Stomach smooth muscle (tissue), 2 donors: ENCODE measurements around the gene TAX1BP1.

Source experiments
- H3K27ac ChIP-seq: one replicate; pipeline ENCODE4 v1.7.0; 2013; ENCODE audit warnings: mild to moderate bottlenecking, low read length, inconsistent platforms
- H3K27me3 ChIP-seq, 2 donors: one replicate each; pipeline ENCODE4 v1.7.0; 2013; ENCODE audit warnings: low read length in 2 of 2; ENCODE audit not compliant: insufficient read depth in 2 of 2, control insufficient read depth in 1 of 2
- H3K36me3 ChIP-seq, 2 donors: one replicate each; pipeline ENCODE4 v1.7.0; 2013; ENCODE audit warnings: low read length in 2 of 2; ENCODE audit not compliant: control insufficient read depth in 2 of 2, insufficient read depth in 2 of 2
- H3K4me1 ChIP-seq: one replicate; pipeline ENCODE4 v1.7.0; 2013; ENCODE audit warnings: low read length; ENCODE audit not compliant: control insufficient read depth, insufficient read depth
- H3K4me3 ChIP-seq, 2 donors: one replicate each; pipeline ENCODE4 v1.7.0; 2013; ENCODE audit warnings: low read length in 2 of 2
- H3K9ac ChIP-seq, 2 donors: one replicate each; pipeline ENCODE4 v1.7.0; 2013; ENCODE audit warnings: low read length in 2 of 2, mild to moderate bottlenecking in 1 of 2
- H3K9me3 ChIP-seq, 2 donors: one replicate each; pipeline ENCODE4 v1.7.0; 2013; ENCODE audit warnings: low read length in 2 of 2; ENCODE audit not compliant: control insufficient read depth in 2 of 2
- donor health status: healthy.
- donor health status: Pancreatic carcinoma.

TAX1BP1 gene

DNA sequence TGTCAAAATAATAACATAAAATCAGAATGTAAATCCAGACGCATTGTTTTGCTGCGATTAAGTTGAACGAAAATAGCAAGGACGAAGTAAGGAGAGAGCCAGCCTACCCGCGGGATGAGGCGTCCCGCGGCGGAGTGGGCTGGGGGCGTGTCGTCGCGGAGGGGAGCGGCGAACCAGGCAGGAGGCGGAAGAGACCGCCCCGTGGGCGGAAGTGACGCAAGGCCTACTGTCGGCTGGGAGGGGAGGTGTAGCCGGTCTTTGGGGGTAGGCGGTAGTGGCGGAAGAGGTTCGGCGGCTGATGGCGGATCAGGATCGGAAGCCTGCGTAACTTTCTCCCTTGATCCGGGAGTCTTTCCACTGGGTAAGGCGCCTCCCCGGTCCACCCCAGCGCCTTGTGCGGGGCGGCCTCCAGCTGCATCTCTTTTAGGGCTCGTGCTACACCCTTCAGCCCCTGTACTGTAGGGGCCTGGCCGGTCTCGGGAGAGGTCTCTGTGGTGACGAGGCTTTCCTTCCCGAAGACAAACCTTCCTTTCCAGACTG, at the start of gene TAX1BP1:
Gene TAX1BP1 (plus strand): TSS at position 254 of the 540 bp plus-strand sequence. CDS start 8,363 bp downstream, outside the sequence.
- peak within 1 kb of the TSS; percentile 97 to 98 for H3K9ac ChIP-seq
- no peaks in the 10 kb centered on the region for H3K9me3 ChIP-seq
- H3K27ac ChIP-seq, result peak within 1 kb of the TSS; percentile 99
- no peaks in the 10 kb centered on the region for H3K4me1 ChIP-seq
- peak within 1 kb of the TSS; percentile 98 to 99 for H3K4me3 ChIP-seq
- H3K36me3 ChIP-seq, result no peaks in the 10 kb centered on the region
- no peaks in the 10 kb centered on the region for H3K27me3 ChIP-seq

GRCh38 chr7:27690649-27691048, 49.3 kb upstream of the TAX1BP1 start:
- Histone ChIP-seq H3K4me3 (no peak overlapping the region), H3K9me3 (no peaks in the 10 kb centered on the region), H3K4me1 (no peaks in the 10 kb centered on the region), H3K36me3 (no peaks in the 10 kb centered on the region), H3K27me3 (no peaks in the 10 kb centered on the region), H3K27ac (no peak overlapping the region), H3K9ac (no peak overlapping the region)

- Histone ChIP-seq H3K9ac (no peak overlapping the region), H3K27ac (no peak overlapping the region), H3K4me1 (no peaks in the 10 kb centered on the region), H3K36me3 (no peaks in the 10 kb centered on the region), H3K27me3 (no peaks in the 10 kb centered on the region), H3K4me3 (no peak overlapping the region), H3K9me3 (no peaks in the 10 kb centered on the region)
Measured at GRCh38 chr7:27693794-27694193, 46.2 kb upstream of the TAX1BP1 start.

DNA sequence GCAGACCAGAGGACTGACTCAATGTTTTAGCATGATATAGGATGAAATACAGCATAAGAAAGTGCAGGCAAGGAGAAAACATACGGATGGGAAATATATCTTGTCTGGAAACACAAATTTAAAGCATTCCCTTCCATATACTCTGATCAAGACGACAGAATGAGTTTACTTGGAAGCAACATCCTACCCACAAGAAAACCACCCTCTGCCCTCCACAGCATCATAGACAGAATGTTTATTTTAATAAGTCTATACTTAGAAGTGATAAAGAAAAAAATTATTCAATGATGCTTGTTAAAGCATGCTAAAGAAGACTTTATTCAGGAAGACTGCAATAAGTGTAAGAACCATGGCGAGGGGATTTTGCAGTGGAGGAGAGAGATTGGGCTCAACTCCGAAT, 44.9 kb upstream of the TAX1BP1 start:
- no peak overlapping the region for H3K27ac ChIP-seq
- H3K4me1 ChIP-seq, result no peaks in the 10 kb centered on the region
- H3K36me3 ChIP-seq, result no peaks in the 10 kb centered on the region
- H3K4me3 ChIP-seq, result no peak overlapping the region
- H3K27me3 ChIP-seq, result no peaks in the 10 kb centered on the region
- no peaks in the 10 kb centered on the region for H3K9me3 ChIP-seq
- H3K9ac ChIP-seq, result no peak overlapping the region

DNA sequence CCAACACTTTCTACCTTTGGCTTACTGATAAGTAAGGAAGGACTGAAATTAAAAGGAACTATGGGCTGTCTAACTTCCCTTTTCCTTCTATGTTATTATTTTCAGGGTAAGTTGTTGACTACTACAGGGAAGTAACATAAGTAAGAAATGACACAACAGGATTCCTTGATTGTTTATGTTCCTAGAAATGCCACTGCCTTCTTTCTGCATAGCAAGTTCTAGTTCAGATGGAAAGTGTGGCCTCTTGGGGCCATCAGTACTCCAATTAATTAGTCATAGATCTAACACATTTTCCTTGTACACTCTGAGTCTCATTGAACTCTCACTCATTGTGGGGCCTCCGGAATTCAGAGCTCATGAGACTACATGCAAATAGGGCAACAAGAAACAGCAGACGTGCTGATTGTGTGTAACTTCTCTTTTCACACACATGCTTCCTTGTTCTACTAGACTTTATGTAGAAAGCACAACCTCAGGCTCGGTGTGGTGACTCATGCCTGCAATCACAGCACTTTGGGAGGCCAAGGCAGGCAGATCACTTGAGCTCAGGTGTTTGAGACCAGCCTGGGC, 42.0 kb upstream of the TAX1BP1 start:
- no peak overlapping the region for H3K27ac ChIP-seq

GRCh38 chr7:27699751-27700150, 40.2 kb upstream of the TAX1BP1 start:
- Histone ChIP-seq H3K9me3 (no peaks in the 10 kb centered on the region), H3K27me3 (no peaks in the 10 kb centered on the region), H3K9ac (no peak overlapping the region), H3K4me1 (no peaks in the 10 kb centered on the region), H3K36me3 (no peaks in the 10 kb centered on the region), H3K4me3 (no peak overlapping the region), H3K27ac (no peak overlapping the region)

More for the DNA sequence above, 42.0 kb upstream of the TAX1BP1 start:
- no peaks in the 10 kb centered on the region for H3K27me3 ChIP-seq
- H3K4me3 ChIP-seq, result no peak overlapping the region
- no peak overlapping the region for H3K9ac ChIP-seq
- H3K36me3 ChIP-seq, result no peaks in the 10 kb centered on the region
- H3K9me3 ChIP-seq, result no peaks in the 10 kb centered on the region
- no peaks in the 10 kb centered on the region for H3K4me1 ChIP-seq

DNA sequence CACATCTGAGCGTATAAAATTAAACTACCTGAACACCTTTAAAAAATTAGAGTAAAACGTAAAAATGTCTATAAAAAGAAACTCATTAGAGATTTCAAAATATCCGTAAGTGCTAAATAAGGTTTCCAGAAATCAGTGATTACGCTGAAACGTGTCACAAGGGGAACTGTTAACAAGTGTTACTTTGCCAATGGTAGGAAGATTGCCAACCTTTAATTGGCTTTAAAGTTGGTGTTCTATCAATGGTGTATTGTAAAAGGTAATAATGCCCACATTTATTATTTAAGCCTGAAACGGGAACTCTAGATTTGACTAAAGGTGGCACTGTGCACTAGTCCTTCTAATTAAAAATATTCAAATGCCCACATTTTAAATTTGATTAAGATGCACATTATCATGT, 39.5 kb upstream of the TAX1BP1 start:
- H3K27ac ChIP-seq, result no peak overlapping the region
- no peaks in the 10 kb centered on the region for H3K4me1 ChIP-seq
- no peak overlapping the region for H3K9ac ChIP-seq
- no peaks in the 10 kb centered on the region for H3K9me3 ChIP-seq
- no peak overlapping the region for H3K4me3 ChIP-seq
- no peaks in the 10 kb centered on the region for H3K27me3 ChIP-seq
- no peaks in the 10 kb centered on the region for H3K36me3 ChIP-seq

DNA sequence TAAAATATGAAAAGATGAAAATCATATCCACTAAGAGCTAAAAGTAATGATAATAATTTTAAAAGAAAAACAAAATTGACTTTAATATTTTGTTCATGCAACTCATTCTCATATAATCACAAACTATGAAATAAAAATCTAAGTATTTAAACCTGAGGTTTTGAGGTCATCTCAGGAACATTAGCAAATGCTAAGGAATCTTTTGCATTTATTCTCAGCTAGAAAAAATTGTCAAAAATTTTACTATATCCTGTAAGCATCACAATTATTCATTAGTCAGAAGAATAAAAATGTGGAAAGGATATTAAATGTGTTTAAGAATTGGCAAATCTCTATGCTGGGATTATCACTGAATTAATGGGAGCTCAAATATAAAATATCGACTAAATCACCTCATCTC, 36.8 kb upstream of the TAX1BP1 start:
- Histone ChIP-seq H3K27me3 (no peaks in the 10 kb centered on the region), H3K27ac (no peak overlapping the region), H3K9ac (no peak overlapping the region), H3K4me1 (no peaks in the 10 kb centered on the region), H3K36me3 (no peaks in the 10 kb centered on the region), H3K4me3 (no peak overlapping the region), H3K9me3 (no peaks in the 10 kb centered on the region)

DNA sequence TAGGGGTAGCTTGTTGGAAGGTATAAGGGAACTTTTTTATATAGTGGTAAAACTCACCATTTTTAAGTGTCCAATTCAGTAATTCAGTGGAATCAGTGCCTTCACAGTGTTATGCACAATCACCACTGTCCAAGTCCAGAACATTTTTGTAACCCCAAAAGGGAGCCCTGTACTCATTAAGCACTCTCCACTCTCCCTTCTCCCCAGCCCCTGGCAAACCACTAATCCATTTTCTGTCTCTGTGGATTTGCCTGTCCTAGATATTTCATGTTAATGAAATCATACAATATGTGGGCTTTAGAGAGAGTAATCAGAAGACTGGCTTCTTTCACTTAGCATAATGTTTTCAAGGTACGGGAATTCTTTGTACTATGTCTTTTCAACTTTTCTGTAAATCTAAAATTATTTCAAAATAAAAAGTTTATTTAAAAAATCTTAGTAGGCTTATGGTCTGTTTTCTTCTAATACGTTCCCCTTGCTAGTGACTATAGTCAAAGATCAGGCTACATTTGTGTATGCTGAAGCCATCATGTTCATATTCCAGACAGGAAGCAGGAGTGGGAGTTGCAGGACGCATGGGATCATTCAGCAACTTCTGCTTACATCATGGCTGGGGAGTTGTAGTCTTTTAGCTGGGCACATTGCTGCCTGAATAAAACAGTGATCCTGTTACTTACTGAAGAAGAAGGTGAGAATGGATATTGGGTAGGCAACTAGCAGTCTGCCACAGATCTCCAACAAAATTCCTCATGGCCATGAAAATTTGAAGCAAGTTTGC, 35.4 kb upstream of the TAX1BP1 start:
- Histone ChIP-seq H3K4me1 (peaks cover 5% of the 10 kb centered on the region), H3K9ac (no peak overlapping the region), H3K9me3 (no peaks in the 10 kb centered on the region), H3K27ac (no peak overlapping the region), H3K27me3 (no peaks in the 10 kb centered on the region), H3K36me3 (no peaks in the 10 kb centered on the region), H3K4me3 (no peak overlapping the region)

DNA sequence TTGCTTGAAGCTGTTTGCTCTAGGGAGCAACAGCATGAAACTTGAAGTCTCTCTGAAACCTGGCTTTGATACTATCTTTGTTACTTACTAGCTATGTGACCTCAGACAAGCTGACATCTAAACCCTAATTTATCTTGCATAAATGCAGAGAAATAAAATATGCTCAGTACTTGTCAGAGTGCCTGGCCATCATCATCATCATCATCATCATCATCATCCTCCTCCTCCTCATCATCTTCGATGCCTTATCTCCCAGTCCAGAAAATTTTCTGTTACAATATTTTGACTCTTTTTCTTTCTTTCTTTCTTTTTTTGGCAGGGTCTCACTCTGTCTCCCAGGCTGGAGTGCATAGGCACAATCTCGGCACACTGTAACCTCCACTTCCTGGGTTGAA, 34.8 kb upstream of the TAX1BP1 start:
- no peak overlapping the region for H3K27ac ChIP-seq
- peaks cover 5% of the 10 kb centered on the region for H3K4me1 ChIP-seq
- H3K9me3 ChIP-seq, result no peaks in the 10 kb centered on the region
- H3K36me3 ChIP-seq, result no peaks in the 10 kb centered on the region
- H3K4me3 ChIP-seq, result no peak overlapping the region
- no peaks in the 10 kb centered on the region for H3K27me3 ChIP-seq
- H3K9ac ChIP-seq, result no peak overlapping the region

DNA sequence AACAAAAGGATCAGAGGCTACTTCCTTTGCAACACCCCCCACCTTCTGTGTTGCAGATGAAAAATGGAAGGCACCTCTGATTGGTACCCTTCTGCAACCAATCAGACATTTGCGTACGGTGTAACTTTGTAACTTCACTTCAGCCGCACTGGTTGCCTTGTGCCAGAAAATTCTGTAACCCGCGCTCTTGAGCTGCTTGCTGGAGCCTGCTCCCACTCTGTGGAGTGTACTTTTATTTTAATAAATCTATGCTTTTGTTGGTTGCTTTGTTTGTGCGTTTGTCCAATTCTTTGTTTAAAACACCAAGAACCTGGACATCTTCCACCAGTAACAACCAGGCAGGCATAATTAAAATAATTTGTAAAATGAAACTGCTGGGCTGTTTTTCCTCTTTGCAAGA, 31.5 kb upstream of the TAX1BP1 start:
- H3K27me3 ChIP-seq, result no peaks in the 10 kb centered on the region
- H3K36me3 ChIP-seq, result no peaks in the 10 kb centered on the region
- H3K27ac ChIP-seq, result no peak overlapping the region
- no peak overlapping the region for H3K4me3 ChIP-seq
- no peaks in the 10 kb centered on the region for H3K9me3 ChIP-seq
- peaks cover 5% of the 10 kb centered on the region for H3K4me1 ChIP-seq
- no peak overlapping the region for H3K9ac ChIP-seq
